Adrenal gland (tissue), 12 donors: ENCODE data around the gene NEMP1. TPM values are rescaled to one million over a fixed set of nuclear protein-coding genes. Genes with fewer than 3 reads are reported as not detected.
"Not testable (repeated sequence)": the region's sequence is repeated elsewhere in the genome, so short reads cannot be mapped to it uniquely, and the experiment has no call there.

Source experiments
- DNase-seq, 7 donors: peaks; one replicate each; pipeline ENCODE4 v3.0.0-alpha.2; 2019 to 2020
- H3K27ac ChIP-seq, 5 donors: fragments of 200-600 bp; sonication (generic) in 4 of 5; 1 replicate in 3 of 5; 2 replicates in 2 of 5; pipeline versions ENCODE4 v1.5.1 to v1.8.0; 2016 to 2020; ENCODE audit warnings: mild to moderate bottlenecking in 1 of 5
- H3K27me3 ChIP-seq: fragments of 200-600 bp; 2 replicates; pipeline ENCODE4 v1.8.0; 2021
- H3K36me3 ChIP-seq, 2 donors: fragments of 200-600 bp; replicated peaks in 1 of 2; 1 replicate in 1 of 2; 2 replicates in 1 of 2; pipeline versions ENCODE4 v1.5.1 to v1.8.0; 2018 to 2022
- H3K4me1 ChIP-seq, 2 donors: fragments of 200-600 bp; replicated peaks in 1 of 2; 1 replicate in 1 of 2; 2 replicates in 1 of 2; pipeline versions ENCODE4 v1.5.1 to v1.8.0; 2018 to 2021
- H3K4me3 ChIP-seq, 4 donors: fragments of 200-600 bp; sonication (generic) in 3 of 4; one replicate each; pipeline ENCODE4 v1.5.1; 2016 to 2018
- H3K9me3 ChIP-seq, 3 donors: fragments of 200-600 bp; sonication (generic) in 1 of 3; replicated peaks in 1 of 3; 1 replicate in 2 of 3; 2 replicates in 1 of 3; pipeline versions ENCODE4 v1.5.1 to v1.8.0; 2016 to 2021
- POLR2A ChIP-seq, 2 donors: fragments of 450-650 bp; IDR thresholded peaks; one replicate each; pipeline ENCODE4 v1.6.1; 2017; ENCODE audit warnings: antibody characterized with exemption in 2 of 2, mild to moderate bottlenecking in 2 of 2, moderate library complexity in 1 of 2
- WGBS, 4 donors: extraction: QIAGEN DNeasy Blood & Tissue Kit in 2 of 4; methylation state at CpG; one replicate each; pipeline versions ENCODE4 v1.1.5 to v1.1.7; 2013 to 2017; 5-methylcytosine and 5-hydroxymethylcytosine counted together
- intact Hi-C, 2 donors: fragments of 100-400 bp; cut with DNase I; formaldehyde crosslinking; loops; one replicate each; pipeline versions ENCODE4 v1.14.1 to v1.15.0; 2022 to 2023
- polyA plus RNA-seq, 3 donors: library from polyadenylated mRNA; stranded (reverse); fragments of 200-250 nt in 2 of 3; fragments of 350-450 nt in 1 of 3; fragmentation: Illumina TruSeq in 1 of 3; extraction: RNeasy Lipid Tissue Mini Kit (QIAGEN cat#74804) in 1 of 3; gene quantifications; one replicate each; pipeline ENCODE4 v1.2.3, GENCODE V29; 2013 to 2014
- total RNA-seq, 9 donors: library from RNA; depleted of rRNA in 4 of 9; stranded (reverse); fragments of >200 nt in 4 of 9; fragments of 120-200 nt in 1 of 9; fragmentation: NEBNext Ultra II Directional in 1 of 9; extraction: Animal tissue kit (Norgen Biotek cat#: 25700) in 1 of 9; gene quantifications; one replicate each; pipeline versions ENCODE4 v1.1.0 to v1.2.4, GENCODE V29; 2013 to 2023
- TF ChIP-seq, protein P1 (sequence below), 6 experiments: fragments of 450-650 bp in 4 of 6; fragments of 200-600 bp in 2 of 6; sonication (generic) in 1 of 6; IDR thresholded peaks; 1 replicate in 5 of 6; 2 replicates in 1 of 6; pipeline versions ENCODE4 v1.5.1 to v1.8.0; 2016 to 2021; ENCODE audit warnings: antibody characterized with exemption in 6 of 6, mild to moderate bottlenecking in 2 of 6, moderate library complexity in 1 of 6
- donor health status: healthy with polysubstance abuse.
- donor health status: Bipolar disorder and iron deficiency.
- donor health status: DM: yes; HTN: yes; CAD: no.
- donor health status: DM: no; HTN: no; CAD: no.
- donor health status: DM: no; HTN: no; CAD: no.
- donor health status: DM: yes; HTN: yes; CAD: no.

NEMP1 gene
- total and polyA plus RNA-seq, 12 donors, result 2.7 to 16.4 (median 7.6) TPM

- H3K9me3 ChIP-seq, result no peaks in the 10 kb centered on the region
- intact Hi-C loops, result no loop called here
- H3K4me1 ChIP-seq, result peaks cover 4 to 26% of the 10 kb centered on the region in 2 donors
- WGBS, 4 donors, result 44 to 56% (median 51%) methylated on average over 7 of the region's 7 CpGs
- TF ChIP-seq POLR2A (IDR thresholded peaks at IDR 0.05), result no peak
- TF ChIP-seq, protein P1, sequence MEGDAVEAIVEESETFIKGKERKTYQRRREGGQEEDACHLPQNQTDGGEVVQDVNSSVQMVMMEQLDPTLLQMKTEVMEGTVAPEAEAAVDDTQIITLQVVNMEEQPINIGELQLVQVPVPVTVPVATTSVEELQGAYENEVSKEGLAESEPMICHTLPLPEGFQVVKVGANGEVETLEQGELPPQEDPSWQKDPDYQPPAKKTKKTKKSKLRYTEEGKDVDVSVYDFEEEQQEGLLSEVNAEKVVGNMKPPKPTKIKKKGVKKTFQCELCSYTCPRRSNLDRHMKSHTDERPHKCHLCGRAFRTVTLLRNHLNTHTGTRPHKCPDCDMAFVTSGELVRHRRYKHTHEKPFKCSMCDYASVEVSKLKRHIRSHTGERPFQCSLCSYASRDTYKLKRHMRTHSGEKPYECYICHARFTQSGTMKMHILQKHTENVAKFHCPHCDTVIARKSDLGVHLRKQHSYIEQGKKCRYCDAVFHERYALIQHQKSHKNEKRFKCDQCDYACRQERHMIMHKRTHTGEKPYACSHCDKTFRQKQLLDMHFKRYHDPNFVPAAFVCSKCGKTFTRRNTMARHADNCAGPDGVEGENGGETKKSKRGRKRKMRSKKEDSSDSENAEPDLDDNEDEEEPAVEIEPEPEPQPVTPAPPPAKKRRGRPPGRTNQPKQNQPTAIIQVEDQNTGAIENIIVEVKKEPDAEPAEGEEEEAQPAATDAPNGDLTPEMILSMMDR (IDR thresholded peaks at IDR 0.05), result no peak
- no peak for DNase-seq
- no peak overlapping the region for H3K4me3 ChIP-seq
- H3K27ac ChIP-seq, result peak overlapping the region; percentile 37 to 97 (median 94)
- H3K27me3 ChIP-seq, result no peaks in the 10 kb centered on the region
- H3K36me3 ChIP-seq, result no peaks in the 10 kb centered on the region
Observed at GRCh38 chr12:57126561-57126960, 48.0 kb upstream of the NEMP1 start.

DNA sequence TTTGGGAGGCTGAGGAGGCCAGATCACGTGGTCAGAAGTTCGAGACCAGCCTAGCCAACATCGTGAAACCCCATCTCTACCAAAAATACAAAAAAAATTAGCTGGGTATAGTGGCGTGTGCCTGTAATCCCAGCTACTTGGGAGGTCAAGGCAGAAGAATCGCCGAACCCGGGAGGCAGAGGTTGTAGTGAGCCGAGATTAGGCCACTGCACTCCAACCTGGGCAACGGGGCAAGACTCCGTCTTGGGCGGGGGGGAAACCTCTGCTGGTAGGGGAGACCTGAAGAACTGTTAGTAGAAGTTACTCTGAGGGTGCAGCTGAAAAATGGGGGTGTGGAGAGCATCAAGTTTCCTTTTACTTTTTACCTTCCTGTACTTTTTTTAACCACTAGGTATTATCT, 47.5 kb upstream of the NEMP1 start:
- no peak overlapping the region for H3K27ac ChIP-seq
- H3K27me3 ChIP-seq, result no peaks in the 10 kb centered on the region
- no peaks in the 10 kb centered on the region for H3K36me3 ChIP-seq
- no peak overlapping the region for H3K4me3 ChIP-seq
- TF ChIP-seq, protein P1 (IDR thresholded peaks at IDR 0.05), result no peak
- no peak for TF ChIP-seq POLR2A (IDR thresholded peaks at IDR 0.05)
- no peaks in the 10 kb centered on the region for H3K9me3 ChIP-seq
- peaks cover 4 to 21% of the 10 kb centered on the region in 2 donors for H3K4me1 ChIP-seq
- DNase-seq, result no peak
- intact Hi-C loops, result no loop called here
- WGBS, 4 donors, result 89 to 95% (median 92%) methylated on average over 11 of the region's 11 CpGs

DNA sequence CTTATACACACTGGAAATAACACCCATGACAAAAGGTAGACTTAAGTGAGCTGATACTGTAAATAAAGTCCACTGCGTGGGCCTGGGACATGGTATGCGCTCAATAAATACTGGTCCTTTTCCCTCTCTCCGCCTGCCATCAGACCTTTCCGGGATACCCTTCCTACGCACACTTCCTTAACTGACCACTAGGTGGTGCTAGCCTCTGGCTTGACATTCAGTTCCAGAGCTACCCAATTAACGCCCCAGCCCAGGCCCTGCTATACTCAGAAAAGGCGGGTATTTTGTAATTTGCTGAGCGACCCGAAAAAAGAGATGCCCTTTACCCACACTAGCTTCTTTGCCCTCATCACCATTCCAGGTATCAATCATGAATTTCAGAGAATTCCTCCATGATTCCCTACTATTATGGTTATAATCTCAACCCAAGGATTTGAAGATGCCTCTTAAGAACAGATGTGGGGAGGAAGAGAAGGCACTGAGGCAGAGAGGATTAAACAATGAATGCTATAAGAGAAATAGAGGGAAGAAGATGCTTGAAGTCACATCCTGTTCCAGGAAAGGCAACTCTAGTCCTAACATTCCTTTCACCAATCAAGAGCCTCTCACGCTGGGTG, 45.8 kb upstream of the NEMP1 start:
- Histone ChIP-seq H3K4me3 (no peak overlapping the region), H3K27ac (no peak overlapping the region), H3K36me3 (no peaks in the 10 kb centered on the region), H3K4me1 (peaks cover 4 to 14% of the 10 kb centered on the region in 2 donors), H3K9me3 (no peaks in the 10 kb centered on the region), H3K27me3 (no peaks in the 10 kb centered on the region)
- TF ChIP-seq POLR2A (IDR thresholded peaks at IDR 0.05), result no peak
- TF ChIP-seq, protein P1 (IDR thresholded peaks at IDR 0.05), result peak; percentile 93 to 97 (median 96)
- peak; percentile 69 to 91 (median 81) for DNase-seq
- WGBS, 4 donors, result 14 to 19% (median 17%) methylated on average over 10 of the region's 10 CpGs
- intact Hi-C loops, result loop anchor here in 1 of 2 donors (2.0 kb wide), 1 partner anchor 54 kb away; no protein-coding TSS in a partner anchor

DNA sequence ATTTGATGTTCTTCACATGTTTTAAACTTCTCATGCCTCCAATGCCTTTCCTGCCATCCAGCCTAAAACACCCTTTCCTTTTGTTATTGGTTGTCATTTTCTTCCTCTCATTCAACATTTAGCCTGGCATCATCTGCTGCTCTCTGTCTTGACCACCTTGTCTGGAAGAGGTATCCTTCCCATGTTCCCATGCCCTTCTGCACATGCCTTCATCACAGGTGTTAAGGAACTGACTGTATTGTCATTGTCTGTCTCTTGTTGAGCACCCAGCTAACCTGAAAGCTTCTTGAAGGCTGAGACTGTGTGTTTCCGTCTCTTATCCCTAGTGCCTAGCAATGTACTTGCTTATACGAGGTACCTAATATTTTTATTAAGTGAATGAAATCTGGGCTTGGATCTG, 45.2 kb upstream of the NEMP1 start:
- Histone ChIP-seq H3K36me3 (no peaks in the 10 kb centered on the region), H3K9me3 (no peaks in the 10 kb centered on the region), H3K27me3 (no peaks in the 10 kb centered on the region), H3K27ac (no peak overlapping the region), H3K4me1 (peaks cover 4 to 13% of the 10 kb centered on the region in 2 donors), H3K4me3 (no peak overlapping the region)
- intact Hi-C loops, result loop anchor here in 1 of 2 donors (2.0 kb wide), 1 partner anchor 55 kb away; no protein-coding TSS in a partner anchor
- DNase-seq, result no peak
- 30 to 48% (median 42%) methylated on average over 2 of the region's 2 CpGs for WGBS, 4 donors
- TF ChIP-seq, protein P1 (IDR thresholded peaks at IDR 0.05), result no peak
- TF ChIP-seq POLR2A (IDR thresholded peaks at IDR 0.05), result no peak

DNA sequence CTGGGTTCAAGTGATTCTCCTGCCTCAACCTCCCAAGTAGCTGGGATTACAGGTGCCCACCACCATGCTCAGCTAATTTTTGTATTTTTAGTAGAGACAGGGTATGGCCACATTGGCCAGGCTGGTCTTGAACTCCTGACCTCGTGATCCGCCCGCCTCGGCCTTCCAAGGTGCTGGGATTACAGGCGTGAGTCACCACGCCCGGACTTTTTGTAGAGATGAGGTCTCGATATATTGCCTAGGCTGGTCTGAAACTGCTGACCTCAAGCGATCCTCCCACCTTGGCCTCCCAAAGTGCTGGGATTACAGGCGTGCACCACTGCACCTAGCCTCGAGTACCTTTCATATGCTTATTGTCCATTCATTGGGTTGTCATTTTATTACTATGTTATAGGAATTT, 42.1 kb upstream of the NEMP1 start:
- intact Hi-C loops, H3K36me3 ChIP-seq, H3K4me3 ChIP-seq, DNase-seq, H3K9me3 ChIP-seq, H3K27me3 ChIP-seq, H3K4me1 ChIP-seq, H3K27ac ChIP-seq: not testable (repeated sequence)
- whole genome bisulfite sequencing, 4 donors, result 82 to 90% (median 87%) methylated on average over 10 to 11 of the region's 11 CpGs
